ENCODE results near the gene CTR9. TPM values are rescaled to one million over a fixed set of nuclear protein-coding genes. Genes with fewer than 3 reads are reported as not detected.

Gene CTR9
- total and polyA plus RNA-seq, 2 of the 13 experiments (the other 11 are each of a cell fraction or from before 2014, with no cell fraction given) = 6.6 to 22.1 TPM

DNA sequence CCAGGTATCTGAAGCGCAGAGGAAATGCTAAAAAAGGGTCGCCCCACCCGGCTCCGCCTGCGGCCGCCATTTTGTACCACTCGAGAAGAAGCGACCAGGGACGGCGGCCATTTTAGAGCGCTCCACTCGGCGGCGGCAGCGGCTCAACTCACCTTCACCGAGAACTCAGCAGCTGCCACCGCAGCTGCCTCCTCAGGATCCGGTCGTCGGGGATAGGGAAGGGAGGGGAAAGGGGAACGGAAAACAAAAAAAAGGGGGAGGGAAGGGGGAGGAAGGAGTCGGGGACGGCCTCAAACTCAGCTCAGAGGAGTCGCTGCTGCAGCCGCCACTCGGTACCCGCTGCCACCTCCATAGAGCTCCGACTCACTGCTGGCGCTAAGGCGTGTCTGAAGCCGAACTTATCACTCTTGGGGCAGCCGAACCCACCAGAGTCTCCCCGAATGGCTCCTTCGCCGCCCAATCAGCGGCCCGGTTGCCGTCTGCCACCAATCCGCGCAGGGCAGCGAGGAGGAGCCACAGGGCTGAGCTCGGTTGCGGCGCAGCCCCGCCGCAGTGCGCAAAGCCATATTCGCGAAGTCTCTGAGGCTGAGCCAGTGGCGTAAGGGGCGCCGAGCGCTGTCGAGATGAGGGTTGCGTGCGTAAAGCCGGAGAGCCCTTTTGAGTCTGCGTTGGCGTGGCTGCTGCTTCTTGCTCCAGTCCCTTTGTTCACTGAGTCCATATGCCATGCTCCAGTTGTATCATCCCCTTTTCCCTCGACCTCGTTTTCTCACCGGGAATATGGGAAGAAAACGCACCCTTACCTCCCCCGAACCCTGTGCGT, 57.7 kb downstream of the CTR9 start, which contains the start of gene EIF4G2 (continued):
- TF ChIP-seq ZFP82 (CRISPR knock-in tag; IDR thresholded peaks at IDR 0.05; ENCODE audit: borderline replicate concordance) (peak; percentile 56; the same call in 1 of the 2 replicates), RORA (CRISPR knock-in tag; IDR thresholded peaks at IDR 0.05) (no peak), ZMYM2 (CRISPR knock-in tag; IDR thresholded peaks at IDR 0.05) (no peak), ZNF205 (CRISPR knock-in tag; IDR thresholded peaks at IDR 0.05) (peak; percentile 76; the same call in 1 of the 2 replicates), GTF3A (CRISPR knock-in tag; conservative IDR thresholded peaks at IDR 0.05) (peak; percentile 38; the same call in 1 of the 2 replicates), ELF3 (CRISPR knock-in tag; IDR thresholded peaks at IDR 0.05) (peak; percentile 46), SIX1 (CRISPR knock-in tag; IDR thresholded peaks at IDR 0.05; ENCODE audit: borderline replicate concordance) (no peak), ZNF263 (CRISPR knock-in tag; IDR thresholded peaks at IDR 0.05) (peak; percentile 14; the same call in 1 of the 2 replicates), PRPF4 (IDR thresholded peaks at IDR 0.05; ENCODE audit: low read depth, low read length, poor library complexity, severe bottlenecking) (no peak), HNRNPUL1 (IDR thresholded peaks at IDR 0.05; ENCODE audit: low read depth, low read length) (peak; percentile 58; the same call in 1 of the 2 replicates), ONECUT2 (CRISPR knock-in tag; IDR thresholded peaks at IDR 0.05) (peak; percentile 30; the same call in 1 of the 2 replicates), ZNF703 (CRISPR knock-in tag; IDR thresholded peaks at IDR 0.05; ENCODE audit: borderline replicate concordance) (peak; percentile 73; the same call in 1 of the 2 replicates), ZNF709 (CRISPR knock-in tag; IDR thresholded peaks at IDR 0.05) (peak; percentile 82; the same call in 1 of the 2 replicates), ZNF317 (CRISPR knock-in tag; IDR thresholded peaks at IDR 0.05) (0 out of 2 replicates have a peak, but pooled peaks have one; percentile 55), TOE1 (CRISPR knock-in tag; IDR thresholded peaks at IDR 0.05) (0 out of 2 replicates have a peak, but pooled peaks have one; percentile 82), MTF2 (CRISPR knock-in tag; IDR thresholded peaks at IDR 0.05; ENCODE audit: borderline replicate concordance) (peak; percentile 62; the same call in 1 of the 2 replicates), ZMAT3 (CRISPR knock-in tag; conservative IDR thresholded peaks at IDR 0.05) (peak; percentile 58; the same call in 1 of the 2 replicates), ZNF350 (CRISPR knock-in tag; IDR thresholded peaks at IDR 0.05; ENCODE audit: borderline replicate concordance, low read depth) (peak; percentile 89), ZNF788 (CRISPR knock-in tag; IDR thresholded peaks at IDR 0.05; ENCODE audit: borderline replicate concordance) (peak; percentile 58; the same call in 1 of the 2 replicates)
- TF ChIP-seq, protein P1, sequence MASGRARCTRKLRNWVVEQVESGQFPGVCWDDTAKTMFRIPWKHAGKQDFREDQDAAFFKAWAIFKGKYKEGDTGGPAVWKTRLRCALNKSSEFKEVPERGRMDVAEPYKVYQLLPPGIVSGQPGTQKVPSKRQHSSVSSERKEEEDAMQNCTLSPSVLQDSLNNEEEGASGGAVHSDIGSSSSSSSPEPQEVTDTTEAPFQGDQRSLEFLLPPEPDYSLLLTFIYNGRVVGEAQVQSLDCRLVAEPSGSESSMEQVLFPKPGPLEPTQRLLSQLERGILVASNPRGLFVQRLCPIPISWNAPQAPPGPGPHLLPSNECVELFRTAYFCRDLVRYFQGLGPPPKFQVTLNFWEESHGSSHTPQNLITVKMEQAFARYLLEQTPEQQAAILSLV (CRISPR knock-in tag; IDR thresholded peaks at IDR 0.05; ENCODE audit: borderline replicate concordance) = peak; percentile 52; the same call in 1 of the 2 replicates
- TF ChIP-seq, protein P2, sequence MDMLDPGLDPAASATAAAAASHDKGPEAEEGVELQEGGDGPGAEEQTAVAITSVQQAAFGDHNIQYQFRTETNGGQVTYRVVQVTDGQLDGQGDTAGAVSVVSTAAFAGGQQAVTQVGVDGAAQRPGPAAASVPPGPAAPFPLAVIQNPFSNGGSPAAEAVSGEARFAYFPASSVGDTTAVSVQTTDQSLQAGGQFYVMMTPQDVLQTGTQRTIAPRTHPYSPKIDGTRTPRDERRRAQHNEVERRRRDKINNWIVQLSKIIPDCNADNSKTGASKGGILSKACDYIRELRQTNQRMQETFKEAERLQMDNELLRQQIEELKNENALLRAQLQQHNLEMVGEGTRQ (IDR thresholded peaks at IDR 0.05; ENCODE audit: low read depth, low read length) = no peak
- TF ChIP-seq, protein P2 (CRISPR knock-in tag; IDR thresholded peaks at IDR 0.05; ENCODE audit: borderline replicate concordance) = no peak; the same call in 1 of the 2 replicates
- TF ChIP-seq, protein P3, sequence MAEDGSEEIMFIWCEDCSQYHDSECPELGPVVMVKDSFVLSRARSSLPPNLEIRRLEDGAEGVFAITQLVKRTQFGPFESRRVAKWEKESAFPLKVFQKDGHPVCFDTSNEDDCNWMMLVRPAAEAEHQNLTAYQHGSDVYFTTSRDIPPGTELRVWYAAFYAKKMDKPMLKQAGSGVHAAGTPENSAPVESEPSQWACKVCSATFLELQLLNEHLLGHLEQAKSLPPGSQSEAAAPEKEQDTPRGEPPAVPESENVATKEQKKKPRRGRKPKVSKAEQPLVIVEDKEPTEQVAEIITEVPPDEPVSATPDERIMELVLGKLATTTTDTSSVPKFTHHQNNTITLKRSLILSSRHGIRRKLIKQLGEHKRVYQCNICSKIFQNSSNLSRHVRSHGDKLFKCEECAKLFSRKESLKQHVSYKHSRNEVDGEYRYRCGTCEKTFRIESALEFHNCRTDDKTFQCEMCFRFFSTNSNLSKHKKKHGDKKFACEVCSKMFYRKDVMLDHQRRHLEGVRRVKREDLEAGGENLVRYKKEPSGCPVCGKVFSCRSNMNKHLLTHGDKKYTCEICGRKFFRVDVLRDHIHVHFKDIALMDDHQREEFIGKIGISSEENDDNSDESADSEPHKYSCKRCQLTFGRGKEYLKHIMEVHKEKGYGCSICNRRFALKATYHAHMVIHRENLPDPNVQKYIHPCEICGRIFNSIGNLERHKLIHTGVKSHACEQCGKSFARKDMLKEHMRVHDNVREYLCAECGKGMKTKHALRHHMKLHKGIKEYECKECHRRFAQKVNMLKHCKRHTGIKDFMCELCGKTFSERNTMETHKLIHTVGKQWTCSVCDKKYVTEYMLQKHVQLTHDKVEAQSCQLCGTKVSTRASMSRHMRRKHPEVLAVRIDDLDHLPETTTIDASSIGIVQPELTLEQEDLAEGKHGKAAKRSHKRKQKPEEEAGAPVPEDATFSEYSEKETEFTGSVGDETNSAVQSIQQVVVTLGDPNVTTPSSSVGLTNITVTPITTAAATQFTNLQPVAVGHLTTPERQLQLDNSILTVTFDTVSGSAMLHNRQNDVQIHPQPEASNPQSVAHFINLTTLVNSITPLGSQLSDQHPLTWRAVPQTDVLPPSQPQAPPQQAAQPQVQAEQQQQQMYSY (CRISPR knock-in tag; IDR thresholded peaks at IDR 0.05) = peak; percentile 63

Data from HepG2 (cell line).